ENCODE results near the gene DMD. TPM values are rescaled to one million over a fixed set of nuclear protein-coding genes. Genes with fewer than 3 reads are reported as not detected.

The DMD gene
- total and polyA plus RNA-seq, 4 donors: 19.9 to 260 (median 111) TPM

DNA sequence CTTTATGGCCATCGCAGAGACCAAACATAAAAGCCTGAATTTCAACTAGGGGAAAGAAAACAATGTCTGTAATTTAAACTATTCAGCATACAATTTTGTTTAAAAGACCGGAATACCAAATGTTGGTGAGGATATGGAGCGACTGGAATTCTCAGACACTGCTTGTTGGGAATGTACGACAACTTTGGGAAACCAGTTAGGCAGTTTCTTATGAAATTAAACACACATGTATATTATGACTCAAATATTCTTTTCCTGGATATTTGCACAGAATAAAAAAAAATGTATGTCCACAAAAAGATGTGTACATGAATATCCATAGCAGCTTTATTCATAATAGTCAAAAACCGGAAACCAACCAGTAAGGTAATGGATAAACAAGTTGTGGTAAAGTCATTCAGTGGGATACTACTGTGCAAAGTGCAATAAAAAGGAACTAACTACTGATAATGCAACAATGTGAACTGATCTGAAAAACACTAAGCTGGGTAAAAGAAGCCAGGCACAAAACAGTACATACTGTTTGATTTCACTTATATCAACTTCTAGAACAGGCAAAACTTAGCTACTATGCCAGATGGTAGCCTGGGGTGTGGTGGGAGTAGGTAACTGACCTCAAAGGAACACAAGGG, 1986.9 kb downstream of the DMD start:
- H3K4me3 ChIP-seq (ENCODE audit: low read length in 2 of 2): no peak overlapping the region
- no peaks in the 10 kb centered on the region for H3K27me3 ChIP-seq (ENCODE audit: control insufficient read depth in 1 of 2, insufficient read depth in 2 of 2, low read length in 1 of 2)
- H3K9me3 ChIP-seq (ENCODE audit: control insufficient read depth, low read length): no peaks in the 10 kb centered on the region
- no peaks in the 10 kb centered on the region for H3K36me3 ChIP-seq (ENCODE audit: control insufficient read depth in 1 of 2, insufficient read depth in 2 of 2, low read length in 1 of 2)
- no peaks in the 10 kb centered on the region for H3K4me1 ChIP-seq (ENCODE audit: control insufficient read depth in 1 of 2, insufficient read depth in 2 of 2, low read length in 2 of 2)
- H3K27ac ChIP-seq (ENCODE audit: low read depth in 1 of 2, low read length in 2 of 2): no peak overlapping the region
- DNase-seq (no peak), ATAC-seq (ENCODE audit: low FRiP score) (no peak)
- WGBS, 2 donors: 79 to 92% methylated on average over 5 of the region's 5 CpGs
- intact Hi-C loops (cut with DNase I): no loop called here

DNA sequence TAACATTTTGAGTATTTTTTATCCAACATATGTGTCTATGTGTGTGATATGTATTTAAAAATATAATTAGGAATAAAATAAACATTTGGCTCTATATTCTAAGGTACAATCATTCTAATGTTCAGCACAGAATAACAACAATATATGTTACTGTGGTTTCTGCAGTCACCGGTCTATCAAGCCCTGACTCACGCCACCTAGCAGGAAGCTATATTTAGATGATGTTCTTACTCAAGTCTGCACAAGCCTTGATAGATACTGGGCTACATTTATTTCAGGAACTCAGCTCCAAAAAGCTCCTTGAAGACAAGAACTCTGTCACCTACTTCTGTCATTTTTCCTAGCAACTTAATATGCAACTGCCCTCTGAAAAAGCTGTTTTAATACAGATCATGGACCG, 1987.5 kb downstream of the DMD start:
- intact Hi-C loops (cut with DNase I): no loop called here
- no peak for ATAC-seq (ENCODE audit: low FRiP score)
- H3K4me1 ChIP-seq (ENCODE audit: control insufficient read depth in 1 of 2, insufficient read depth in 2 of 2, low read length in 2 of 2): no peaks in the 10 kb centered on the region

DNA sequence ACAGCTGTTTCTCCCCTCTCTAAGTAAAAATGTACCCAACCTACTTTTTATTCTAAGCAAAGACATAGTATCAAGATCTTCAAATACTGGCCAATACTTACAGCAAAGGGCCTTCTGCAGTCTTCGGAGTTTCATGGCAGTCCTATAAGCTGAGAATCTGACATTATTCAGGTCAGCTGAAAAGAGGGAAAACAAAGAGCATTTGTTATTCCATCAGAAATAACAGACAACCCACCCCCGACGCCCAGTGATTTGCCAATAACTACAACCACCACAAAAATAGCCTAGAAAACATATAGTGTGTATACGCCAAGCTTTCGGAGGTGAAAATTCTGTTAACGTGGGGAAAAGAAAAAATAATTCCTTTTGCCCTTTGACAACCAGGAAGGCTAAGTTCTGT, 1988.4 kb downstream of the DMD start:
- Histone ChIP-seq H3K27ac (ENCODE audit: low read depth in 1 of 2, low read length in 2 of 2) (no peak overlapping the region), H3K36me3 (ENCODE audit: control insufficient read depth in 1 of 2, insufficient read depth in 2 of 2, low read length in 1 of 2) (no peaks in the 10 kb centered on the region)
- intact Hi-C loops (cut with DNase I): no loop called here

More for the DNA sequence above, 1987.5 kb downstream of the DMD start:
- Histone ChIP-seq H3K36me3 (ENCODE audit: control insufficient read depth in 1 of 2, insufficient read depth in 2 of 2, low read length in 1 of 2) (no peaks in the 10 kb centered on the region), H3K27me3 (ENCODE audit: control insufficient read depth in 1 of 2, insufficient read depth in 2 of 2, low read length in 1 of 2) (no peaks in the 10 kb centered on the region), H3K9me3 (ENCODE audit: control insufficient read depth, low read length) (no peaks in the 10 kb centered on the region), H3K27ac (ENCODE audit: low read depth in 1 of 2, low read length in 2 of 2) (no peak overlapping the region), H3K4me3 (ENCODE audit: low read length in 2 of 2) (no peak overlapping the region)
- WGBS, 2 donors: 38 to 51% methylated on average over 3 of the region's 3 CpGs
- DNase-seq: no peak

DNA sequence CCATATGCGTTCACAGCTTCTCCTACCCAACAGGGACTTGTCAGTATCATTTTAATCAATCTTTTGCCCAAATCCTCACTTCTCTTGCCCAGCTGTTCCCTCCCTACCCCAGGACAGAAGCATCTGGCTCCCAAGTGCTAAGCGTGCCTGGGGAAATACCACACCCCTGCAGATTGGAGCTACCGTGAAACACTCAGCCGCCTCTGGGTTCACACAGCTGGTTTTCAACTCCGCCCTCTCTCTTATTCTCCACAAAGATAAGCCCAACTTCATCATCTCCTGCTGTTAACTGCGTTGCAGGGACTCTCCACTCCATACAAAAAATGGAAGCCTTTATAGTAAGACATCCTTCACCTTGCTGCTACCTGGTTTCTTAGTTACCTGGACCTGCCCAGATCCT, 1992.2 kb downstream of the DMD start:
- Histone ChIP-seq H3K4me1 (ENCODE audit: control insufficient read depth in 1 of 2, insufficient read depth in 2 of 2, low read length in 2 of 2) (no peaks in the 10 kb centered on the region), H3K27me3 (ENCODE audit: control insufficient read depth in 1 of 2, insufficient read depth in 2 of 2, low read length in 1 of 2) (no peaks in the 10 kb centered on the region), H3K4me3 (ENCODE audit: low read length in 2 of 2) (no peak overlapping the region), H3K27ac (ENCODE audit: low read depth in 1 of 2, low read length in 2 of 2) (no peak overlapping the region), H3K9me3 (ENCODE audit: control insufficient read depth, low read length) (no peaks in the 10 kb centered on the region), H3K36me3 (ENCODE audit: control insufficient read depth in 1 of 2, insufficient read depth in 2 of 2, low read length in 1 of 2) (no peaks in the 10 kb centered on the region)
- ATAC-seq (ENCODE audit: low FRiP score) (no peak), DNase-seq (no peak)
- WGBS, 2 donors: 59 to 80% methylated on average over 6 of the region's 6 CpGs
- intact Hi-C loops (cut with DNase I): no loop called here

More for the DNA sequence above, 1988.4 kb downstream of the DMD start:
- ATAC-seq (ENCODE audit: low FRiP score) (no peak), DNase-seq (no peak)
- no peak overlapping the region for H3K4me3 ChIP-seq (ENCODE audit: low read length in 2 of 2)
- H3K27me3 ChIP-seq (ENCODE audit: control insufficient read depth in 1 of 2, insufficient read depth in 2 of 2, low read length in 1 of 2): no peaks in the 10 kb centered on the region
- no peaks in the 10 kb centered on the region for H3K9me3 ChIP-seq (ENCODE audit: control insufficient read depth, low read length)
- H3K4me1 ChIP-seq (ENCODE audit: control insufficient read depth in 1 of 2, insufficient read depth in 2 of 2, low read length in 2 of 2): no peaks in the 10 kb centered on the region
- 39 to 56% methylated on average over 6 of the region's 6 CpGs for WGBS, 2 donors

DNA sequence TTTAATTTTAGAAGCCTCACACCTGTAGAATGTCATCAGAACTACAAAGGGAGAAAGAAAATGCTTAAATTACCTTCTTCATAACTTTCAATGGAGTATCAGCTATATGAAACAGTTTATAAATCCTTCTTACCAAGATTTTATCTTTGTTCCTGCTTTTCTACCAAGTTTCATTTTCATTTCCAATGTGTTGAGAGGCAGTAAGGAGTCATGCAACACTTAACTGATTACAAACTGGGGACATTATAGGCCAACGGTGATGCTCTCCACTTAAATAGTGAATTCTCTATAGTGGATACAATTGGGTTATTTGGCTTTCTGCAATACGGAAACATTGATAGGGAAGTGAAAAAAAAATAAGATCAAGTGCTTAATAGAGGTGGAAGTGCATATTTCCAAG, 1994.3 kb downstream of the DMD start:
- H3K27me3 ChIP-seq (ENCODE audit: control insufficient read depth in 1 of 2, insufficient read depth in 2 of 2, low read length in 1 of 2): no peaks in the 10 kb centered on the region
- WGBS, 2 donors: 23 to 38% methylated on average over 2 of the region's 2 CpGs
- H3K9me3 ChIP-seq (ENCODE audit: control insufficient read depth, low read length): no peaks in the 10 kb centered on the region
- ATAC-seq (ENCODE audit: low FRiP score) (no peak), DNase-seq (no peak)
- no peak overlapping the region for H3K27ac ChIP-seq (ENCODE audit: low read depth in 1 of 2, low read length in 2 of 2)
- H3K4me1 ChIP-seq (ENCODE audit: control insufficient read depth in 1 of 2, insufficient read depth in 2 of 2, low read length in 2 of 2): no peaks in the 10 kb centered on the region
- intact Hi-C loops (cut with DNase I): no loop called here
- no peaks in the 10 kb centered on the region for H3K36me3 ChIP-seq (ENCODE audit: control insufficient read depth in 1 of 2, insufficient read depth in 2 of 2, low read length in 1 of 2)
- H3K4me3 ChIP-seq (ENCODE audit: low read length in 2 of 2): no peak overlapping the region

DNA sequence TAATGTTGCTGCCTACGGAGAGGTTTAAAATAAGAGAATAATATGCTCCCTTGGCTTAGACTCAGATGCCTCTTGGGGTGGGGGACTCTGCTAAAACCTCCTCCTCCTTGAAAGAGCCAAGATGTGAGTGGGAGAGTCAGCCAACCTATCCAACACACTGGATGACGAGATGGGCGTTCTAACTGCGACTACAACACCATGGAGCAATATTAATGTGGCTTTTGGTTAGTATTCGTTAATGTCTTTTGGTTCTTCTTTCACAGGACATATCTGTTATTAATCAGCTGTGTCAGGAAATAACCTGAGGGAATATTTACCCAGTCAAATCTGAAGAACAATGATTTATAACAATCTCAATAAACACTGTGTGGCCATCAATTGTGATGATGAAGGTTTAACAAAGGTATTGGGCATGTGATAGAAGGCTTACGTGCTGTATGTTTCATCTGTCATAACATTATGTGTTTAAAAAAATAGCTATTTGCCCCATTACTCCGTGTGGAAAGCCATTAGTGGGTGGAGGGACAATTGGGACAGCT, 1996.0 kb downstream of the DMD start:
- intact Hi-C loops (cut with DNase I): no loop called here
- Histone ChIP-seq H3K9me3 (ENCODE audit: control insufficient read depth, low read length) (no peaks in the 10 kb centered on the region), H3K27ac (ENCODE audit: low read depth in 1 of 2, low read length in 2 of 2) (no peak overlapping the region), H3K36me3 (ENCODE audit: control insufficient read depth in 1 of 2, insufficient read depth in 2 of 2, low read length in 1 of 2) (no peaks in the 10 kb centered on the region), H3K4me3 (ENCODE audit: low read length in 2 of 2) (no peak overlapping the region), H3K27me3 (ENCODE audit: control insufficient read depth in 1 of 2, insufficient read depth in 2 of 2, low read length in 1 of 2) (no peaks in the 10 kb centered on the region), H3K4me1 (ENCODE audit: control insufficient read depth in 1 of 2, insufficient read depth in 2 of 2, low read length in 2 of 2) (no peaks in the 10 kb centered on the region)
- ATAC-seq (ENCODE audit: low FRiP score) (no peak), DNase-seq (no peak)
- 72 to 90% methylated on average over 7 of the region's 7 CpGs for WGBS, 2 donors

DNA sequence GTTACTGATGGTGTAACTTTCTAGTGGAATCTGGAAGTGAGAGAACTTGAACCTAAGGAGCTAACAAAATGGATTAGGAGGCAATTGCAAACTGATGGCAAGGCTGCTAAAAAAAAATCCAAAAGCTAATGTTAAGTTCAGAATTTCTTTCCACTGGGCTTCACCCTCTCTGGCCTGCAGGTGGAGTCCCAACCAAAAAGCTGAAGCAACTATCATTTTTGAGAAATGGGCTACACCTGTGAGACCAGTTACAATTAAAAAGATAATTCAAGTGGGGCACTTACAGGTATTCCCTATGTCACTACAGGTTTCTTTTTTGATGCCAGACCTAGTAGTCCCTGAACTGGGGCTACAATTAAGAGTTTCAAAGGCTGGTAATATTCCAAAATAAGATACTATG, 1997.4 kb downstream of the DMD start:
- no peak overlapping the region for H3K27ac ChIP-seq (ENCODE audit: low read depth in 1 of 2, low read length in 2 of 2)
- no peaks in the 10 kb centered on the region for H3K27me3 ChIP-seq (ENCODE audit: control insufficient read depth in 1 of 2, insufficient read depth in 2 of 2, low read length in 1 of 2)
- ATAC-seq (ENCODE audit: low FRiP score) (no peak), DNase-seq (no peak)
- H3K4me3 ChIP-seq (ENCODE audit: low read length in 2 of 2): no peak overlapping the region
- no peaks in the 10 kb centered on the region for H3K4me1 ChIP-seq (ENCODE audit: control insufficient read depth in 1 of 2, insufficient read depth in 2 of 2, low read length in 2 of 2)
- H3K36me3 ChIP-seq (ENCODE audit: control insufficient read depth in 1 of 2, insufficient read depth in 2 of 2, low read length in 1 of 2): no peaks in the 10 kb centered on the region
- intact Hi-C loops (cut with DNase I): loop anchor here in 1 of 2 donors (5.0 kb wide), 1 partner anchor 443 kb away; no protein-coding TSS in a partner anchor
- no peaks in the 10 kb centered on the region for H3K9me3 ChIP-seq (ENCODE audit: control insufficient read depth, low read length)

DNA sequence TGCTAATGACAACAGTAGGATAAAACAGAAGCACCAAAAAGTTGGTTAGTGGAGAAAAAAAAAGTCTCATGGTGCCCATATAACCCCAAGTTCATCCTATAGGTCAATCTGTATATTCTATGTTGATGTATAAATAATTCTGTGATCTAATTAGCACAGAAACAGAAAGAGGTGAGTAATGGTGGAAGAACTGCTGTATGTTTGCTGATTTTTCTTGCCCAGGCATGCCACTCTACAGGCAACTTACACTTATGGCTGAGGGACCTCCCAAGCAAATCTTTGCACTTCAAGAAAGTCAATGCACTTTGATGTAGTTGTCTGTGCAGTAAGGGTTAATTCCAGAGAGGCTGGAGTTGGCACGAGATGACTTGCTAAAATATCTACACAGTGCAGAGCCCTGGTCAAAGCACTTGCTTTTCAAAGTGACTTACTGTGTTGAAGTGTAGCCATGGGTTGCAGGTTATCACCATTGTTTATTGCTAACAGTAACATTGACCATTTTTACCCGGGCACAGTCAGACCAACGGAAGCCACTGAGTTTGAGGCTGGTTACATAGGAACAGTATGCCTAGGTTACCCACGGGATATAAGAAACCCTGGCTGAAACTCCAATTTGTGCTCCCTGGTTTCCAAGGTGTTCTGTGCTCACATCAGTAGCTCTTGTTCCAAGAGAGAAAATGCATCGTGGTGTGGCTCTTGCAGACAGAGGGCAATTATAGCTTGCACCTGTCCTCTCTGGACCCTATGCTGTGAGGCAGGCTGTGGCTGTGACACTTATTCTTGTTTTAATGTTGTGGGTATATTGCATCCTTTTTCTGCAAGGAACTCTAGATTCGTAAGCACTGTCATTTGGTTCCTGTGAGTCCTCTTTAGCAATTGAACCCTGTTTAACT, 1998.2 kb downstream of the DMD start:
- DNase-seq (no peak), ATAC-seq (ENCODE audit: low FRiP score) (no peak)
- WGBS, 2 donors: 35 to 47% methylated on average over 6 of the region's 6 CpGs
- Histone ChIP-seq H3K36me3 (ENCODE audit: control insufficient read depth in 1 of 2, insufficient read depth in 2 of 2, low read length in 1 of 2) (no peaks in the 10 kb centered on the region), H3K4me3 (ENCODE audit: low read length in 2 of 2) (no peak overlapping the region), H3K27ac (ENCODE audit: low read depth in 1 of 2, low read length in 2 of 2) (peak overlapping the region in 1 of 2 donors; percentile 14), H3K27me3 (ENCODE audit: control insufficient read depth in 1 of 2, insufficient read depth in 2 of 2, low read length in 1 of 2) (no peaks in the 10 kb centered on the region), H3K4me1 (ENCODE audit: control insufficient read depth in 1 of 2, insufficient read depth in 2 of 2, low read length in 2 of 2) (no peaks in the 10 kb centered on the region), H3K9me3 (ENCODE audit: control insufficient read depth, low read length) (no peaks in the 10 kb centered on the region)
- intact Hi-C loops (cut with DNase I): loop anchor here in 1 of 2 donors (5.0 kb wide), 1 partner anchor 444 kb away; no protein-coding TSS in a partner anchor

All from aorta (tissue), 5 donors.